Sigmoid colon (tissue), 3 donors: ENCODE results near the gene MX1.

Source experiments
- CTCF ChIP-seq, 4 experiments: fragments of 450-650 bp in 3 of 4; fragments of 200-600 bp in 1 of 4; IDR thresholded peaks; one replicate each; pipeline ENCODE4 v1.5.1; 2016 to 2019; ENCODE audit warnings: antibody characterized with exemption in 4 of 4, mild to moderate bottlenecking in 3 of 4, moderate library complexity in 2 of 4
- POLR2A ChIP-seq, 2 donors: fragments of 450-650 bp; IDR thresholded peaks; one replicate each; pipeline ENCODE4 v1.6.1; 2016; ENCODE audit warnings: antibody characterized with exemption in 2 of 2, mild to moderate bottlenecking in 2 of 2, moderate library complexity in 2 of 2

- TF ChIP-seq CTCF (IDR thresholded peaks at IDR 0.05) (no peak), POLR2A (IDR thresholded peaks at IDR 0.05) (no peak)
Measured at GRCh38 chr21:41506005-41506594, 80.1 kb downstream of the MX1 start.
